Mesothelial cell of epicardium (in vitro differentiated cells): ENCODE data around the gene TOMM6. TPM values are rescaled to one million over a fixed set of nuclear protein-coding genes. Genes with fewer than 3 reads are reported as not detected.

Experiments
- DNase-seq, 2 experiments: peaks; one replicate each; pipeline ENCODE4 v3.0.0; 2021; ENCODE audit warnings: low spot score in 2 of 2; ENCODE audit not compliant: unreplicated experiment in 2 of 2
- H3K27ac Mint-ChIP-seq: 2 replicates; pipeline ENCODE4 v1.8.0; 2021; ENCODE audit warnings: mixed read lengths
- H3K27me3 Mint-ChIP-seq: 2 replicates; pipeline ENCODE4 v1.8.0; 2021; ENCODE audit warnings: low read depth, mixed read lengths
- H3K36me3 Mint-ChIP-seq: 2 replicates; pipeline ENCODE4 v1.8.0; 2021; ENCODE audit warnings: mixed read lengths
- H3K4me1 Mint-ChIP-seq: 2 replicates; pipeline ENCODE4 v1.8.0; 2021; ENCODE audit warnings: mixed read lengths
- H3K4me3 Mint-ChIP-seq: 2 replicates; pipeline ENCODE4 v1.8.0; 2021; ENCODE audit warnings: mild to moderate bottlenecking, moderate library complexity, mixed read lengths
- H3K9me3 Mint-ChIP-seq: 2 replicates; pipeline ENCODE4 v1.8.0; 2021; ENCODE audit warnings: mixed read lengths
- total RNA-seq: library from RNA; stranded (reverse); gene quantifications from 3 replicates; pipeline ENCODE4 v1.2.1, GENCODE V29; 2021
- TF ChIP-seq, protein P1 (sequence below): fragments of 200-600 bp; sonication (generic); IDR thresholded peaks from one replicate; pipeline ENCODE4 v1.5.0; 2021; ENCODE audit warnings: antibody characterized with exemption; ENCODE audit not compliant: unreplicated experiment

TOMM6 gene
- total RNA-seq, 1 donor from 2014 or later = 151 TPM

DNA sequence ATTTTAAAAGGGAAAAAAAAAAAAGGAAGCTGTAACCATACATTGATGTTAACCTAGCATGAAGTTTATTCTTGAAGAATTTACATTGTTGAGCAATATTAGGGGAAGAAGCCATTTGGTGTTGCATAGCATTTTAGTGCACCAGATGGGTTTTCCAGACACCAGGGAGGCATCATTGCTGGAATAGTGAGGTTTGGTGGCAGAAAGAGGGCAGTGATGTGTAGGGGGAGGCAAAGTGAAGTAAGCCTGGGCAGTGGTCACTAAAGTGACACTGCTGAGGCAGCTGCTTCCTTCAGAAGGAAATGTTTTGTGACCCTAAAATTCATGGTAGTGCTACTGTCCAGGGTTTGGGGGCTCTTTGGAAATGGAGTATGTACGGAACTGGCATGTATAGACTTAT, 2.6 kb downstream of the TOMM6 start:
- Mint-ChIP-seq H3K9me3 (no peaks in the 10 kb centered on the region), H3K4me1 (peaks cover 14% of the 10 kb centered on the region), H3K27me3 (no peaks in the 10 kb centered on the region), H3K27ac (no peak overlapping the region), H3K36me3 (peaks cover 6% of the 10 kb centered on the region), H3K4me3 (no peak overlapping the region)
- TF ChIP-seq, protein P1, sequence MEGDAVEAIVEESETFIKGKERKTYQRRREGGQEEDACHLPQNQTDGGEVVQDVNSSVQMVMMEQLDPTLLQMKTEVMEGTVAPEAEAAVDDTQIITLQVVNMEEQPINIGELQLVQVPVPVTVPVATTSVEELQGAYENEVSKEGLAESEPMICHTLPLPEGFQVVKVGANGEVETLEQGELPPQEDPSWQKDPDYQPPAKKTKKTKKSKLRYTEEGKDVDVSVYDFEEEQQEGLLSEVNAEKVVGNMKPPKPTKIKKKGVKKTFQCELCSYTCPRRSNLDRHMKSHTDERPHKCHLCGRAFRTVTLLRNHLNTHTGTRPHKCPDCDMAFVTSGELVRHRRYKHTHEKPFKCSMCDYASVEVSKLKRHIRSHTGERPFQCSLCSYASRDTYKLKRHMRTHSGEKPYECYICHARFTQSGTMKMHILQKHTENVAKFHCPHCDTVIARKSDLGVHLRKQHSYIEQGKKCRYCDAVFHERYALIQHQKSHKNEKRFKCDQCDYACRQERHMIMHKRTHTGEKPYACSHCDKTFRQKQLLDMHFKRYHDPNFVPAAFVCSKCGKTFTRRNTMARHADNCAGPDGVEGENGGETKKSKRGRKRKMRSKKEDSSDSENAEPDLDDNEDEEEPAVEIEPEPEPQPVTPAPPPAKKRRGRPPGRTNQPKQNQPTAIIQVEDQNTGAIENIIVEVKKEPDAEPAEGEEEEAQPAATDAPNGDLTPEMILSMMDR = no peak
- no peak for DNase-seq

DNA sequence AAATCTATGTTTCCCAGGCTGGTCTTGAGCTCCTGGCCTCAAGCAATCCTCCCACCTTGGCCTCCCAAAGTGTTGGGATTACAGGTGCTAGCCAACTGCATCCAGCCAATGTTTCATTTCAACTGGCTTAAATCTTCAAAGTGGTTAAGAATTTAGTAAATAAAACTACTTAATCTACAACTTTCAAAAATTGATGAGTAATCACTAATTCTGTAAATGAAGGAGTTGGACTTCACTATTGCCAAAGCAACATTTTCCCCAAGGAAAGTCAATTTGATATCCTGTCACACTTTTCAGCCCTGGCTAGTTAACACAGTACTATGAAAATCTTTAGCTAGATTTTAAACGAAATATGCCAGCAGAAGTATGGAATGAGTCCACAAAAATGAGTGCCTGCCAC, 3.8 kb downstream of the TOMM6 start:
- H3K9me3 Mint-ChIP-seq = no peaks in the 10 kb centered on the region
- no peaks in the 10 kb centered on the region for H3K27me3 Mint-ChIP-seq
- DNase-seq = no peak
- H3K4me1 Mint-ChIP-seq = peaks cover 8% of the 10 kb centered on the region
- TF ChIP-seq, protein P1 = no peak
- no peak overlapping the region for H3K27ac Mint-ChIP-seq
- no peak overlapping the region for H3K4me3 Mint-ChIP-seq
- peaks cover 6% of the 10 kb centered on the region for H3K36me3 Mint-ChIP-seq

DNA sequence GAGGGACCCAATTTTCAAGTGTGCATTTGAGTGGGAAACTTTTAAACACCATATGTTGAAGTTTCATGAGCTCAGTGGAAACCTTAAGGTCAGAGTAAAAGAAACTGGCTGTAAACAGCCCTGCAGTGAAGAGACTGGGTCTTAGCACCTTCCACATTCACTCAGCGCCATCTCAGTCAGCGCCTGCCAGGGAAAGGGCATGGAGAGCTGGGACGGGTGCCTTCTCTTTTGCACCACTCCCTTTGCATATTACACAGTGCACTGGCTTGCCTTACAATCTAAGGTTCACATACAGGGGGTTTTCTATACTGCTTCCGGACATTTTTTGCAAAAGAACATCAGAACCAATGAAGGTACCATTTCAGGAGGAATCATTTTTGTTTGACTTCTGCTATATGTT, 4.5 kb downstream of the TOMM6 start:
- no peak for DNase-seq
- peaks cover 8% of the 10 kb centered on the region for H3K4me1 Mint-ChIP-seq
- no peaks in the 10 kb centered on the region for H3K9me3 Mint-ChIP-seq
- H3K36me3 Mint-ChIP-seq = peaks cover 8% of the 10 kb centered on the region
- no peak overlapping the region for H3K4me3 Mint-ChIP-seq
- no peaks in the 10 kb centered on the region for H3K27me3 Mint-ChIP-seq
- TF ChIP-seq, protein P1 = no peak
- no peak overlapping the region for H3K27ac Mint-ChIP-seq

DNA sequence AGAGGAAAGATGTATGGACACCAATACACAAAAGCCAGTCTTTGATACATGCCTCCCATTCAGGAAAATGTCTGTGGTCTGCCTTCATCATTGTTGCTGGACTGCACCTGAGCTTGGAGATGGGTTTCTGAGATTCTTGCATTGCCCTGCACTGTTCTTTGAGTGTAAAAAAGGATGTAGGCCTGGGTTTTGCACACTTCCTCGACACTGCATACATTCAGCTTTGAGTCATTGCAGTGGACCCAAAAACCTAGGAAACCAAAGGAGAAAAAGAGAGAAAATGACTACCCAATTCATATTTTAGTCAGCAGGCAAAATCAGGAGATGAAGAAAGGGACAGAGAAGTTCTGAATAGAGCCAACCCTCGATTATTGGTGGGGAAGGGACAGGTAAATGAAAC, 9.0 kb downstream of the TOMM6 start:
- no peak for DNase-seq
- Mint-ChIP-seq H3K27ac (no peak overlapping the region), H3K27me3 (no peaks in the 10 kb centered on the region), H3K36me3 (peaks cover 9% of the 10 kb centered on the region), H3K9me3 (no peaks in the 10 kb centered on the region), H3K4me3 (no peak overlapping the region), H3K4me1 (no peaks in the 10 kb centered on the region)
- TF ChIP-seq, protein P1 = no peak

DNA sequence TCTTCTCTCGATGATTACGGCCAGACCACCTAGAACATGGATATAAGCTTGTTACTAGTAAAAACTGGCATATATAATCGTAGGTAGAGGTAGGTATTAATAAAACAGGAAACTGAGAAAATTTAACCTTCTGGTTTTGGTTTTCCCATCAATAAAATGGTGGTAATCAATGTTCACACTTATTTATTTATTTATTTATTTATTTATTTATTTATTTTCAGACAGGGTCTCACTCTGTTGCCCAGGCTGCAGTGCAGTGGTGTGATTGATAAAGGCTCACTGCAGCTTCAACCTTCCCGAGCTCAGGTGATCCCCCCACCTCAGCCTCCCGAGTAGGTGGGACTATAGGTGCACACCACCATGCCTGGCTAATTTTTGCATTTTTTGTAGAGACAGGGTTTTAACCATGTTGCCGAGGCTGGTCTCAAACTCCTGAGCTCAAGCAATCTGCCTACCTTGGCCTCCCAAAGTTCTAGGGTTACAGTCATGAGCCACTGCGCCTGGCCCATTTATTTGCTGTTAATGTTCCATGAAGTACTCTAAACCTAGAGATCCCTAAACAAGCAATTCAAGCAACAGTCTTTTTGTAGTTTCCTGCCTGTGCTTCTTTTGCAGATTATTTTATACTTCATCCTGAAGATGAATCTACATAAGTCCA, 11.5 kb downstream of the TOMM6 start:
- H3K27ac Mint-ChIP-seq = no peak overlapping the region
- no peaks in the 10 kb centered on the region for H3K9me3 Mint-ChIP-seq
- peaks cover 7% of the 10 kb centered on the region for H3K36me3 Mint-ChIP-seq
- TF ChIP-seq, protein P1 = no peak
- H3K4me1 Mint-ChIP-seq = no peaks in the 10 kb centered on the region
- no peaks in the 10 kb centered on the region for H3K27me3 Mint-ChIP-seq
- no peak overlapping the region for H3K4me3 Mint-ChIP-seq
- DNase-seq = no peak

DNA sequence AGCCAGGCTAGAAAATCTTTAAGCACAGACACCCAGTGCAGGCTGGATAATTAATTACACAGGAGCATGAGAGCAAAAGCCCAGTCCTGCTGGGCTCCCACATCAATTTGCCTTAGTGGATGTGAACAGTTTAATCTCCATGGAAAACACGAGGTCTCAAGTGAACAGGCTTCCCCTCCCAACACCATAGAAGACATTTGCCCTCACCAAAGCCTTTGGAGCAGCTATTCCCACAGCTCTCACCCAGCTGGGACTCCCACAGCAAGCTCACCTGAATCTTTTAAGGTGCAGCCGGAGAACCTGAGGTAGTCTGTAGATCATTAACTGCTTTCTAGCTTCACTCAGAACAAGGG, 12.0 kb downstream of the TOMM6 start:
- Mint-ChIP-seq H3K9me3 (no peaks in the 10 kb centered on the region), H3K36me3 (peaks cover 7% of the 10 kb centered on the region), H3K4me1 (no peaks in the 10 kb centered on the region), H3K4me3 (no peak overlapping the region), H3K27ac (no peak overlapping the region), H3K27me3 (no peaks in the 10 kb centered on the region)
- no peak for DNase-seq
- TF ChIP-seq, protein P1 = no peak
